Neural cell (in vitro differentiated cells): Measurements from ENCODE around the gene ZNF837. TPM values are rescaled to one million over a fixed set of nuclear protein-coding genes. Genes with fewer than 3 reads are reported as not detected.

Experiments
- H2AFZ ChIP-seq: fragments of 200-600, 300-800 bp; sonication (generic), shearing (Covaris generic); 2 replicates; pipeline ENCODE4 v1.6.0; 2014; ENCODE audit warnings: low read depth, mild to moderate bottlenecking, antibody characterized with exemption, low read length, moderate library complexity
- H3F3A ChIP-seq: fragments of 200-600 bp; shearing (Covaris generic); 2 replicates; pipeline ENCODE4 v1.6.1; 2016; ENCODE audit warnings: mild to moderate bottlenecking, moderate library complexity, mixed read lengths, antibody characterized with exemption, low read length; ENCODE audit not compliant: insufficient read depth, poor library complexity, severe bottlenecking
- H3K27ac ChIP-seq: fragments of 200-600, 300-800 bp; sonication (generic), shearing (Covaris generic); 2 replicates; pipeline ENCODE4 v1.5.1; 2014; ENCODE audit warnings: mild to moderate bottlenecking, low read length, moderate library complexity
- H3K27me3 ChIP-seq: fragments of 300-800, 200-600 bp; sonication (generic), shearing (Covaris generic); 2 replicates; pipeline ENCODE4 v1.6.0; 2014; ENCODE audit warnings: mild to moderate bottlenecking, low read depth, low read length, moderate library complexity; ENCODE audit not compliant: insufficient read depth
- H3K36me3 ChIP-seq: fragments of 300-800, 200-600 bp; sonication (generic), shearing (Covaris generic); 2 replicates; pipeline ENCODE4 v1.5.1; 2014; ENCODE audit warnings: mild to moderate bottlenecking, antibody characterized with exemption, low read length, moderate library complexity; ENCODE audit not compliant: insufficient read depth
- H3K4me2 ChIP-seq: fragments of 300-800, 200-600 bp; sonication (generic), shearing (Covaris generic); 2 replicates; pipeline ENCODE4 v1.6.0; 2014; ENCODE audit warnings: mild to moderate bottlenecking, low read length
- H3K4me3 ChIP-seq: fragments of 300-800, 200-600 bp; sonication (generic), shearing (Covaris generic); 2 replicates; pipeline ENCODE4 v1.5.1; 2014; ENCODE audit warnings: mild to moderate bottlenecking, low read length, moderate library complexity
- H3K79me2 ChIP-seq: fragments of 200-600 bp; shearing (Covaris generic); replicated peaks from 2 replicates; pipeline ENCODE4 v1.6.0; 2014; ENCODE audit warnings: mild to moderate bottlenecking, low read length, moderate library complexity; ENCODE audit not compliant: insufficient read depth
- H3K9ac ChIP-seq: fragments of 300-800, 200-600 bp; sonication (generic), shearing (Covaris generic); 2 replicates; pipeline ENCODE4 v1.6.1; 2016; ENCODE audit warnings: mild to moderate bottlenecking, low read length, mixed read lengths
- H3K9me2 ChIP-seq: fragments of 200-600 bp; shearing (Covaris generic); 2 replicates; pipeline ENCODE4 v1.6.1; 2016; ENCODE audit warnings: mild to moderate bottlenecking, low read length, mixed read lengths; ENCODE audit not compliant: insufficient read depth
- H3K9me3 ChIP-seq: fragments of 200-600, 300-800 bp; sonication (generic), shearing (Covaris generic); 2 replicates; pipeline ENCODE4 v1.6.1; 2016; ENCODE audit warnings: mild to moderate bottlenecking, mixed run types, low read length, moderate library complexity, mixed read lengths
- H4K20me1 ChIP-seq: fragments of 200-600 bp; shearing (Covaris generic); 2 replicates; pipeline ENCODE4 v1.6.1; 2016; ENCODE audit warnings: mild to moderate bottlenecking, mixed run types; ENCODE audit not compliant: insufficient read depth
- EP300 ChIP-seq: fragments of 450-650 bp; conservative IDR thresholded peaks from 2 replicates; pipeline ENCODE4 v1.6.1; 2014; ENCODE audit warnings: antibody characterized with exemption, mild to moderate bottlenecking, moderate library complexity; ENCODE audit not compliant: poor library complexity, severe bottlenecking
- EZH2 ChIP-seq: fragments of 200-600, 300-800 bp; shearing (Covaris generic), sonication (generic); IDR thresholded peaks from 2 replicates; pipeline ENCODE4 v1.6.1; 2014; ENCODE audit warnings: antibody characterized with exemption, low read length, borderline replicate concordance, mild to moderate bottlenecking; ENCODE audit not compliant: insufficient read depth, poor library complexity, severe bottlenecking
- MXI1 ChIP-seq: fragments of 450-650 bp; conservative IDR thresholded peaks from 2 replicates; pipeline ENCODE4 v1.6.1; 2014; ENCODE audit warnings: antibody characterized with exemption, mild to moderate bottlenecking; ENCODE audit not compliant: poor library complexity, severe bottlenecking
- POLR2AphosphoS5 ChIP-seq: IDR thresholded peaks from 2 replicates; pipeline ENCODE4 v1.6.1; 2012
- RAD21 ChIP-seq: fragments of 450-650 bp; conservative IDR thresholded peaks from 2 replicates; pipeline ENCODE4 v1.6.1; 2014; ENCODE audit warnings: antibody characterized with exemption, mild to moderate bottlenecking, moderate library complexity
- REST ChIP-seq: IDR thresholded peaks from 2 replicates; pipeline ENCODE4 v1.6.1; 2012; ENCODE audit warnings: borderline replicate concordance
- SMC3 ChIP-seq: fragments of 450-650 bp; conservative IDR thresholded peaks from 2 replicates; pipeline ENCODE4 v1.6.1; 2014; ENCODE audit warnings: antibody characterized with exemption, mild to moderate bottlenecking, moderate library complexity; ENCODE audit not compliant: poor library complexity
- TAF1 ChIP-seq: IDR thresholded peaks from 2 replicates; pipeline ENCODE4 v1.6.1; 2012; ENCODE audit warnings: low read depth
- polyA plus RNA-seq: library from polyadenylated mRNA; depleted of rRNA; stranded (reverse); fragments of >200 nt; gene quantifications from 2 replicates; pipeline ENCODE4 v1.2.3, GENCODE V29; 2014
- TF ChIP-seq, protein P1 (sequence below): fragments of 450-650 bp; IDR thresholded peaks from 2 replicates; pipeline ENCODE4 v1.5.1; 2014; ENCODE audit warnings: antibody characterized with exemption, mild to moderate bottlenecking, moderate library complexity; ENCODE audit not compliant: poor library complexity, severe bottlenecking

Gene ZNF837
- polyA plus RNA-seq, 1 donor from 2014 or later = 4.5 TPM

DNA sequence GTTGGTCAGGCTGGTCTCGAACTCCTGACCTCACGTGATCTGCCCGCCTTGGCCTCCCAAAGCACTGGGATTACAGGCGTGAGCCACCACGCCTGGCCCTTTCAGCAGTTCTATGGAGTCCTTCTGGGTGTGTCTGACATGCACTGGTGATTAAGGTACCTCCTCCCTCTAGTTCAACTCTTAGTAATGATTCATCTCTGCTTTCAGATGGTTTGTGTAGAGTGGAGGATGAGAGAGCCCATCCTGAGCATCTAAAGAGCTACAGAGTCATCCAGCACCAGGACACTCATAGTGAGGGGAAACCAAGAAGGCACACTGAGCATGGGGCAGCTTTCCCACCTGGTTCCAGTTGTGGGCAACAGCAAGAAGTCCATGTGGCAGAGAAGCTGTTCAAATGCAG, 35.8 kb upstream of the ZNF837 start:
- no peaks in the 10 kb centered on the region for H3F3A ChIP-seq
- H3K27ac ChIP-seq = no peak overlapping the region
- H2AFZ ChIP-seq = no peak overlapping the region
- no peaks in the 10 kb centered on the region for H3K9me3 ChIP-seq
- no peak overlapping the region for H3K9ac ChIP-seq
- no peak overlapping the region for H3K4me2 ChIP-seq
- H3K9me2 ChIP-seq = no peaks in the 10 kb centered on the region
- H3K27me3 ChIP-seq = no peaks in the 10 kb centered on the region
- no peak overlapping the region for H3K4me3 ChIP-seq
- TF ChIP-seq EZH2 (no peak), TAF1 (no peak), SMC3 (no peak), MXI1 (no peak), EP300 (no peak), RAD21 (no peak), POLR2AphosphoS5 (no peak)
- TF ChIP-seq, protein P1, sequence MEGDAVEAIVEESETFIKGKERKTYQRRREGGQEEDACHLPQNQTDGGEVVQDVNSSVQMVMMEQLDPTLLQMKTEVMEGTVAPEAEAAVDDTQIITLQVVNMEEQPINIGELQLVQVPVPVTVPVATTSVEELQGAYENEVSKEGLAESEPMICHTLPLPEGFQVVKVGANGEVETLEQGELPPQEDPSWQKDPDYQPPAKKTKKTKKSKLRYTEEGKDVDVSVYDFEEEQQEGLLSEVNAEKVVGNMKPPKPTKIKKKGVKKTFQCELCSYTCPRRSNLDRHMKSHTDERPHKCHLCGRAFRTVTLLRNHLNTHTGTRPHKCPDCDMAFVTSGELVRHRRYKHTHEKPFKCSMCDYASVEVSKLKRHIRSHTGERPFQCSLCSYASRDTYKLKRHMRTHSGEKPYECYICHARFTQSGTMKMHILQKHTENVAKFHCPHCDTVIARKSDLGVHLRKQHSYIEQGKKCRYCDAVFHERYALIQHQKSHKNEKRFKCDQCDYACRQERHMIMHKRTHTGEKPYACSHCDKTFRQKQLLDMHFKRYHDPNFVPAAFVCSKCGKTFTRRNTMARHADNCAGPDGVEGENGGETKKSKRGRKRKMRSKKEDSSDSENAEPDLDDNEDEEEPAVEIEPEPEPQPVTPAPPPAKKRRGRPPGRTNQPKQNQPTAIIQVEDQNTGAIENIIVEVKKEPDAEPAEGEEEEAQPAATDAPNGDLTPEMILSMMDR = no peak
- no peaks in the 10 kb centered on the region for H4K20me1 ChIP-seq
- no peaks in the 10 kb centered on the region for H3K79me2 ChIP-seq
- peaks cover 4% of the 10 kb centered on the region for H3K36me3 ChIP-seq

DNA sequence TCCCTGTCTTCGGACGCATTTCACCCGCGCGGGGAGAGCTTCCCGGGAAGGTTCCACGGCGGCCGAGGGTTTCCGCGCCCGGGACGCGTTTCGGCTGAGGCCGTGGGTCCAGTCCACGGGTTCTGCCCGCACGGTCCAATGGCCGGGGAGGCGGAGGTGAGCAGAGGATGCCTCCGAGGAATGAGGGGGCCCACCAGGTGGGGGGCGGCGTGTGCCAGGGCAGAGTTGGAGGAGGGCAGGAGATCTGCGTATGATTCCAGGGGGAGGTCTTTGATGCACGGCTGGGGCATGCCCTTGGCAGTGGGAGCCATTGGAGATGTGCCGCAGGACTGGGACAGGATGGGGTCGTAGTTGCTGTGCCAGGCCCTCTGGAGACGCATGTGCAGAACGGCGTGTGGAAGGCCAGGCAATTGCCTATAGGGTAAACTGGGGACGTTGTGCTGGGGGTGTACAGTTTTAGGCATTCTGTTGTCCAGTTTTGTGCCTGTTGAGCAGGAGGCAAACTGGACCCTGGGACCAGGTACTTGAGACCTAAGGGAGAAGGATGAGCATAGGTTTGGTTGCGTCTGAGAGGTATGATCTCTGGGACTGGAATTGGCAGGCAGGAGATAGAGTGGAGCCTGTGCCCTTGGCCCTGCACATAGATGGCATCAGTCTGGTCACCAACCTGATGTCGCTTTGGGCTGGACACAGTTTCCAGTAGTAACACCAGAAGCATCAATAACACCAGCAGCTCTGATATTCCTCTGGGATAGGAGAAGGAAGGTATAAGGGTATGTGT, 28.4 kb upstream of the ZNF837 start:
- Histone ChIP-seq H2AFZ (peak overlapping the region; percentile 45), H3K4me2 (peak overlapping the region; percentile 82), H3K4me3 (peak overlapping the region; percentile 99), H3K9ac (peak overlapping the region; percentile 78), H3K27ac (peak overlapping the region; percentile 89), H3K27me3 (no peaks in the 10 kb centered on the region), H3K9me2 (no peaks in the 10 kb centered on the region), H3K9me3 (no peaks in the 10 kb centered on the region), H3K36me3 (no peaks in the 10 kb centered on the region), H4K20me1 (no peaks in the 10 kb centered on the region), H3F3A (no peaks in the 10 kb centered on the region), H3K79me2 (peaks cover 12% of the 10 kb centered on the region)
- TF ChIP-seq MXI1 (no peak), RAD21 (no peak), EZH2 (no peak), TAF1 (no peak), EP300 (no peak), REST (no peak), SMC3 (no peak), POLR2AphosphoS5 (no peak)
- TF ChIP-seq, protein P1 = no peak
